Measurements from ENCODE around the gene POP4. TPM values are rescaled to one million over a fixed set of nuclear protein-coding genes. Genes with fewer than 3 reads are reported as not detected.

POP4 gene
- total and polyA plus RNA-seq, 2 donors (not counting 3 experiments of a cell fraction or from before 2014, with no cell fraction given): 56.2 to 64.4 TPM

GRCh38 chr19:29620931-29621351, 14.9 kb downstream of the POP4 start:
- Histone ChIP-seq H3K36me3 (ENCODE audit: control insufficient read depth in 2 of 2, extremely low read depth in 1 of 2, insufficient read depth in 2 of 2, low read length in 2 of 2) (peaks cover 0 to 3% of the 10 kb centered on the region in 2 experiments), H2AFZ (ENCODE audit: low read depth, low read length) (no peak overlapping the region), H3K27me3 (ENCODE audit: control insufficient read depth in 2 of 2, insufficient read depth in 2 of 2, low read length in 2 of 2) (no peaks in the 10 kb centered on the region), H4K20me1 (replicated peaks; ENCODE audit: control insufficient read depth, extremely low read depth, insufficient read depth, low read length) (no peaks in the 10 kb centered on the region), H3K79me2 (ENCODE audit: control insufficient read depth, insufficient read depth, low read length) (no peaks in the 10 kb centered on the region), H3K9me1 (replicated peaks; ENCODE audit: control insufficient read depth, extremely low read depth, insufficient read depth, low read length) (no peaks in the 10 kb centered on the region), H3K4me3 (replicated peaks in 1 of 3; ENCODE audit: insufficient read depth in 1 of 3, low read depth in 1 of 3, low read length in 3 of 3) (no peak overlapping the region), H3K4me2 (ENCODE audit: insufficient read depth, low read length) (no peak overlapping the region), H3K27ac (ENCODE audit: insufficient read depth, low read depth, low read length) (no peak overlapping the region), H3K9ac (replicated peaks; ENCODE audit: extremely low read depth, insufficient read depth, low read length) (no peak overlapping the region), H3K4me1 (ENCODE audit: control insufficient read depth, extremely low read depth, insufficient read depth, low read length) (no peaks in the 10 kb centered on the region), H3K9me3 (replicated peaks; ENCODE audit: control insufficient read depth, insufficient read depth, low read length) (no peaks in the 10 kb centered on the region)
- no TSS peak for BruUV-seq (replicated peaks)
- TF ChIP-seq MAX (IDR thresholded peaks at IDR 0.05; ENCODE audit: insufficient read depth, insufficient read length) (no peak), POLR2AphosphoS5 (IDR thresholded peaks at IDR 0.05; ENCODE audit: insufficient read depth, low read depth, low read length) (no peak), EZH2 (IDR thresholded peaks at IDR 0.05; ENCODE audit: borderline replicate concordance, low read depth, low read length, severe bottlenecking) (no peak), GATA2 (IDR thresholded peaks at IDR 0.05; ENCODE audit: insufficient read depth, insufficient read length, low read depth, low read length) (no peak), CTCF (IDR thresholded peaks at IDR 0.05; ENCODE audit: extremely low read depth in 1 of 2, insufficient read depth in 1 of 2, low read depth in 1 of 2, low read length in 2 of 2) (no peak)
- FAIRE-seq (no peak), DNase-seq (ENCODE audit: low read depth, low spot score) (no peak)
- intact Hi-C loops (cut with micrococcal nuclease): no loop called here
- dilution Hi-C loops (cut with MboI; ENCODE audit: extremely low pct_ligation_motif_present, low sequenced_read_pairs): no loop called here
- ChIA-PET CTCF (no interaction called here), POLR2A (no interaction called here)
